ENCODE results near the gene NCAM1.

Gene NCAM1

DNA sequence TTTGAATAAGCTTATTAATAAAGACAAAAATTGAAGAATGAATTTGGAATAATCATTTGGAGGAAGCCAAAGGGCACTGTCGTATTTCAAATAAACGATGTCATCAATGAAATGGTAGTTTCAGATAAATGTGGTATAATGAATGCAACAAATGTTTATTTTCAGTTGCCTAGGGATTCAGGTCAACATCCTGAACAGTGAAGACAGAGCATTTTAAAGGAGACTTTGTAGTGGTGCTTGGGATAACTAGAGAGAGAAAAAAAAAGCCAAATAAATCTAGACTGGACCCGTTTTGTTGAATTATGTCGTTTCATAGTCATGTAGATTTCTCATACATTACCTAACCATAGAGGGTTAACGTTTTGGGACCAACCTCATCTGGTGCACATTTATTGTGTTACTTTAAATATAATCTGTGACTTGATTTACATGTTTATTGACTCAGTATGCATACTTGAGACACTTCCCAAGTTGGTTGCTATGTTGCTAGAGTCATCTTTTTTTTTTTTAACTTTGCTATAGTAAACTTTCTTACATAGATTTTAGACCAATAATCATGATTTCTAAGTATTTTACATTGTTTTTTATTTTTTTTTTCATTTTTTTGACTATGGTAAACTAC is 111.1 kb downstream of the NCAM1 start:
- POLR2A ChIA-PET: no interaction called here
- CTCF ChIA-PET: no interaction called here
- no peak for DNase-seq (ENCODE audit: extremely low spot score)
- TF ChIP-seq, protein P1, sequence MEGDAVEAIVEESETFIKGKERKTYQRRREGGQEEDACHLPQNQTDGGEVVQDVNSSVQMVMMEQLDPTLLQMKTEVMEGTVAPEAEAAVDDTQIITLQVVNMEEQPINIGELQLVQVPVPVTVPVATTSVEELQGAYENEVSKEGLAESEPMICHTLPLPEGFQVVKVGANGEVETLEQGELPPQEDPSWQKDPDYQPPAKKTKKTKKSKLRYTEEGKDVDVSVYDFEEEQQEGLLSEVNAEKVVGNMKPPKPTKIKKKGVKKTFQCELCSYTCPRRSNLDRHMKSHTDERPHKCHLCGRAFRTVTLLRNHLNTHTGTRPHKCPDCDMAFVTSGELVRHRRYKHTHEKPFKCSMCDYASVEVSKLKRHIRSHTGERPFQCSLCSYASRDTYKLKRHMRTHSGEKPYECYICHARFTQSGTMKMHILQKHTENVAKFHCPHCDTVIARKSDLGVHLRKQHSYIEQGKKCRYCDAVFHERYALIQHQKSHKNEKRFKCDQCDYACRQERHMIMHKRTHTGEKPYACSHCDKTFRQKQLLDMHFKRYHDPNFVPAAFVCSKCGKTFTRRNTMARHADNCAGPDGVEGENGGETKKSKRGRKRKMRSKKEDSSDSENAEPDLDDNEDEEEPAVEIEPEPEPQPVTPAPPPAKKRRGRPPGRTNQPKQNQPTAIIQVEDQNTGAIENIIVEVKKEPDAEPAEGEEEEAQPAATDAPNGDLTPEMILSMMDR (IDR thresholded peaks at IDR 0.05; ENCODE audit: control extremely low read depth, extremely low read depth, low read depth, missing control alignments): no peak

GRCh38 chr11:113073290-113073953 is 112.2 kb downstream of the NCAM1 start:
- TF ChIP-seq, protein P1 (IDR thresholded peaks at IDR 0.05; ENCODE audit: control extremely low read depth, extremely low read depth, low read depth, missing control alignments): no peak
- no peak for DNase-seq (ENCODE audit: extremely low spot score)
- CTCF ChIA-PET: no interaction called here
- POLR2A ChIA-PET: no interaction called here

DNA sequence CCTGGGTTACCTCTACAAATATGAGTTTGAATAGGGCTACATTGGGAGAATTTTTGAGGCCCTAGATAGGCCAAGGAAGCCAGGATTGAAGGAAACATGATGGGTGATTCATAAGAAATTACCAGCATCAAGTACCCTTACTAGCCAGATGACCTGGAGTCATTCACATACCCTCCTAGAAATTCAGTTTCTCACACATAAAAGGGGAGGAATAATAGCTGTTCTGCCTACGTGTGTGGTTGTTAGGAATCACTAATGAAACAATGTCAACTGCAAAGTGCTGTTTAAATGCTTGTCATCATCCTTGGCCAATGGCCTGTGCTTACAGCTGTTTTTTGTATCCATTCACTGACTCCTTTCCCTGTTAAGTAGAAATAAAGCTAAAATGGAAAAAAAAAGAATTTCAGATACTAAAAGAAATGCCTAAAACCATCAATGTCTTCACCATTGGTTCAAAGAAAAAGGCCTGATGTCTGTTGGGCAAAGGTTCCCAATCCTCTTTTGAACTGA is 114.4 kb downstream of the NCAM1 start:
- TF ChIP-seq, protein P1 (IDR thresholded peaks at IDR 0.05; ENCODE audit: control extremely low read depth, extremely low read depth, low read depth, missing control alignments): no peak
- no peak for DNase-seq (ENCODE audit: extremely low spot score)
- POLR2A ChIA-PET: no interaction called here
- CTCF ChIA-PET: no interaction called here

GRCh38 chr11:113077379-113077778 is 116.2 kb downstream of the NCAM1 start:
- no peak for DNase-seq (ENCODE audit: extremely low spot score)
- TF ChIP-seq, protein P1 (IDR thresholded peaks at IDR 0.05; ENCODE audit: control extremely low read depth, extremely low read depth, low read depth, missing control alignments): no peak
- CTCF ChIA-PET: no interaction called here
- POLR2A ChIA-PET: no interaction called here

- ChIA-PET POLR2A (no interaction called here), CTCF (no interaction called here)
- TF ChIP-seq, protein P1 (IDR thresholded peaks at IDR 0.05; ENCODE audit: control extremely low read depth, extremely low read depth, low read depth, missing control alignments): no peak
- DNase-seq (ENCODE audit: extremely low spot score): no peak
Observed at GRCh38 chr11:113082341-113082955, 121.2 kb downstream of the NCAM1 start.

- TF ChIP-seq, protein P1 (IDR thresholded peaks at IDR 0.05; ENCODE audit: control extremely low read depth, extremely low read depth, low read depth, missing control alignments): no peak
- POLR2A ChIA-PET: no interaction called here
- DNase-seq (ENCODE audit: extremely low spot score): no peak
- CTCF ChIA-PET: no interaction called here
Observed at GRCh38 chr11:113083571-113083970, 122.4 kb downstream of the NCAM1 start.

Data from GM10248 (cell line).